IMR-90 (cell line): ENCODE measurements around the gene ANKRD11. TPM values are rescaled to one million over a fixed set of nuclear protein-coding genes. Genes with fewer than 3 reads are reported as not detected.

Experiments used
- ATAC-seq: fragments of 200-7000 bp; cut with Tn5 transposase; 2 replicates; pipeline ENCODE4 v1.9.1; 2020; ENCODE audit warnings: low read depth, mild to moderate bottlenecking, moderate library complexity
- BruUV-seq: library from RNA; stranded (reverse); fragments of 400-500 nt; replicated peaks from 2 replicates; lab custom pipeline; 2021; lab: Mats Ljungman, UMichigan
- CTCF ChIA-PET: fragments of 300-600 bp; formaldehyde crosslinking; extraction: SDS; loops from one replicate; lab custom pipeline; 2021; ENCODE audit warnings: antibody characterized with exemption; lab: Yijun Ruan, JAX
- POLR2A ChIA-PET: fragments of 300-600 bp; sonication (Branson Sonifier 250); formaldehyde crosslinking; loops from one replicate; lab custom pipeline; 2022; ENCODE audit warnings: antibody characterized with exemption; ENCODE audit not compliant: unreplicated experiment; lab: Charles Lee
- DNase-seq: peaks from one replicate; pipeline ENCODE4 v3.0.0; 2013
- H2AFZ ChIP-seq: replicated peaks from 2 replicates; pipeline ENCODE3; 2013; ENCODE audit warnings: low read length, mild to moderate bottlenecking; ENCODE audit not compliant: poor library complexity
- H2AK5ac ChIP-seq: 2 replicates; pipeline ENCODE4 v1.6.1; 2013; ENCODE audit warnings: low read depth, low read length, inconsistent platforms
- H2AK9ac ChIP-seq: replicated peaks from 2 replicates; pipeline ENCODE3; 2013; ENCODE audit warnings: mild to moderate bottlenecking, low read depth, low read length, moderate library complexity; ENCODE audit not compliant: poor library complexity
- H2BK120ac ChIP-seq: 2 replicates; pipeline ENCODE4 v1.6.1; 2013; ENCODE audit warnings: low read depth, low read length, inconsistent platforms
- H2BK15ac ChIP-seq: 3 replicates; pipeline ENCODE4 v1.6.1; 2013; ENCODE audit warnings: low read depth, low read length, inconsistent platforms
- H2BK20ac ChIP-seq: 2 replicates; pipeline ENCODE4 v1.6.1; 2013; ENCODE audit warnings: low read depth, mild to moderate bottlenecking, inconsistent platforms, low read length, moderate library complexity
- H2BK5ac ChIP-seq: 2 replicates; pipeline ENCODE4 v1.6.1; 2013; ENCODE audit warnings: mild to moderate bottlenecking, low read depth, low read length, inconsistent platforms; ENCODE audit not compliant: poor library complexity, severe bottlenecking
- H3K14ac ChIP-seq: replicated peaks from 2 replicates; pipeline ENCODE4 v1.6.1; 2013; ENCODE audit warnings: low read depth, low read length, inconsistent platforms
- H3K18ac ChIP-seq: 2 replicates; pipeline ENCODE4 v1.6.1; 2013; ENCODE audit warnings: low read depth, low read length, control low read depth
- H3K23ac ChIP-seq: 2 replicates; pipeline ENCODE4 v1.6.1; 2013; ENCODE audit warnings: low read depth, low read length, inconsistent platforms
- H3K27ac ChIP-seq: 2 replicates; pipeline ENCODE4 v1.5.1; 2013; ENCODE audit warnings: mild to moderate bottlenecking, control low read depth, low read length; ENCODE audit not compliant: insufficient read depth
- H3K27me3 ChIP-seq: 2 replicates; pipeline ENCODE4 v1.6.1; 2013; ENCODE audit warnings: low read length; ENCODE audit not compliant: control insufficient read depth, insufficient read depth
- H3K36me3 ChIP-seq: 2 replicates; pipeline ENCODE4 v1.6.1; 2013; ENCODE audit warnings: low read length, mixed read lengths; ENCODE audit not compliant: control insufficient read depth, insufficient read depth
- H3K4ac ChIP-seq: 2 replicates; pipeline ENCODE4 v1.6.1; 2013; ENCODE audit warnings: low read depth, low read length, inconsistent platforms
- H3K4me1 ChIP-seq: 2 replicates; pipeline ENCODE4 v1.6.1; 2013; ENCODE audit warnings: low read length, mixed read lengths; ENCODE audit not compliant: control insufficient read depth, insufficient read depth
- H3K4me2 ChIP-seq: 2 replicates; pipeline ENCODE4 v1.6.1; 2013; ENCODE audit warnings: low read depth, mild to moderate bottlenecking, control low read depth, low read length, moderate library complexity
- H3K4me3 ChIP-seq: 2 replicates; pipeline ENCODE4 v1.5.1; 2013; ENCODE audit warnings: low read depth, mild to moderate bottlenecking, control low read depth, low read length, moderate library complexity; ENCODE audit not compliant: insufficient read depth
- H3K56ac ChIP-seq: 2 replicates; pipeline ENCODE4 v1.6.1; 2013; ENCODE audit warnings: low read length, inconsistent platforms; ENCODE audit not compliant: insufficient read depth; ENCODE audit errors: extremely low read depth
- H3K79me1 ChIP-seq, 2 experiments: 2 replicates each; pipeline ENCODE4 v1.6.1; 2013; ENCODE audit warnings: low read length in 2 of 2, inconsistent platforms in 1 of 2, low read depth in 1 of 2
- H3K9ac ChIP-seq: 2 replicates; pipeline ENCODE4 v1.6.1; 2013; ENCODE audit warnings: low read depth, low read length, control low read depth
- H3K9me1 ChIP-seq: 2 replicates; pipeline ENCODE4 v1.6.1; 2013; ENCODE audit warnings: low read length, inconsistent platforms; ENCODE audit not compliant: insufficient read depth
- H3K9me3 ChIP-seq: 2 replicates; pipeline ENCODE4 v1.6.1; 2013; ENCODE audit warnings: low read length; ENCODE audit not compliant: control insufficient read depth, insufficient read depth
- H4K20me1 ChIP-seq: 2 replicates; pipeline ENCODE4 v1.6.1; 2013; ENCODE audit warnings: low read length, inconsistent platforms; ENCODE audit not compliant: insufficient read depth
- H4K5ac ChIP-seq: 2 replicates; pipeline ENCODE4 v1.6.1; 2013; ENCODE audit warnings: mild to moderate bottlenecking, low read depth, low read length, control low read depth
- H4K8ac ChIP-seq, 2 experiments: 2 replicates each; pipeline ENCODE4 v1.6.1; 2013; ENCODE audit warnings: low read depth in 2 of 2, low read length in 2 of 2, control low read depth in 1 of 2, inconsistent platforms in 1 of 2
- H4K91ac ChIP-seq: 2 replicates; pipeline ENCODE4 v1.6.1; 2013; ENCODE audit warnings: low read depth, low read length, inconsistent platforms; ENCODE audit not compliant: insufficient read depth
- CEBPB ChIP-seq: IDR thresholded peaks from 2 replicates; pipeline ENCODE4 v1.6.1; 2012; ENCODE audit warnings: low read depth, low read length, improper control_type of control experiment
- CHD1 ChIP-seq: IDR thresholded peaks from 2 replicates; pipeline ENCODE4 v1.6.1; 2012; ENCODE audit warnings: low read depth, low read length, improper control_type of control experiment
- FOS ChIP-seq: fragments of 150-350 bp; IDR thresholded peaks from 2 replicates; pipeline ENCODE4 v1.6.1; 2016; ENCODE audit warnings: low read depth, low read length
- MAZ ChIP-seq: IDR thresholded peaks from 2 replicates; pipeline ENCODE4 v1.6.1; 2012; ENCODE audit warnings: low read depth, mild to moderate bottlenecking, low read length, improper control_type of control experiment, moderate library complexity, borderline replicate concordance
- MXI1 ChIP-seq: IDR thresholded peaks from 2 replicates; pipeline ENCODE4 v1.6.1; 2012; ENCODE audit warnings: low read depth, mild to moderate bottlenecking, low read length, moderate library complexity, borderline replicate concordance
- NFE2L2 ChIP-seq: fragments of 150-350 bp; IDR thresholded peaks from 2 replicates; pipeline ENCODE4 v1.6.1; 2016; ENCODE audit warnings: low read depth, mild to moderate bottlenecking, low read length
- RAD21 ChIP-seq: IDR thresholded peaks from 2 replicates; pipeline ENCODE4 v1.6.1; 2012; ENCODE audit warnings: low read length, improper control_type of control experiment
- RCOR1 ChIP-seq: IDR thresholded peaks from 2 replicates; pipeline ENCODE4 v1.6.1; 2012; ENCODE audit warnings: mild to moderate bottlenecking, low read length, improper control_type of control experiment; ENCODE audit not compliant: insufficient replicate concordance
- RFX5 ChIP-seq: IDR thresholded peaks from 2 replicates; pipeline ENCODE4 v1.8.0; 2012; ENCODE audit warnings: low read depth, mild to moderate bottlenecking, low read length, moderate library complexity
- SMC3 ChIP-seq: fragments of 150-350 bp; IDR thresholded peaks from 2 replicates; pipeline ENCODE4 v1.6.1; 2016; ENCODE audit warnings: low read depth, mild to moderate bottlenecking, antibody characterized with exemption, low read length, moderate library complexity
- WGBS, 2 experiments: methylation state at CpG; one replicate each; pipeline versions ENCODE4 v1.1.5 to v1.1.7; 2013; ENCODE audit warnings: missing lambda C conversion rate in 2 of 2; ENCODE audit not compliant: insufficient read length in 1 of 2; ENCODE audit errors: extremely low coverage in 2 of 2; 5-methylcytosine and 5-hydroxymethylcytosine counted together
- dilution Hi-C: fragments of 300-500 bp; cut with HindIII; formaldehyde crosslinking; loops from one replicate; pipeline ENCODE4 v1.14.3; 2018; ENCODE audit warnings: low sequenced_read_pairs; ENCODE audit not compliant: unreplicated experiment
- in situ Hi-C: fragments of 300-500 bp; cut with MboI; formaldehyde crosslinking; loops from 3 replicates; pipeline ENCODE4 v1.14.3; 2019; ENCODE audit warnings: low sequenced_read_pairs, inconsistent platforms, mixed read lengths
- intact Hi-C: fragments of 100-400 bp; cut with micrococcal nuclease; formaldehyde crosslinking; loops from 2 replicates; pipeline ENCODE4 v1.10.0; 2022
- polyA plus RNA-seq, 3 experiments: library from polyadenylated mRNA; depleted of rRNA; stranded (reverse); fragments of >200 nt; gene quantifications; 2 replicates each; pipeline ENCODE4 v1.2.3, GENCODE V29; 2012; ENCODE audit warnings: low replicate concordance in 1 of 3
- total RNA-seq: library from RNA; depleted of rRNA; stranded (reverse); fragments of >200 nt; gene quantifications from 2 replicates; pipeline ENCODE4 v1.2.3, GENCODE V29; 2012
- TF ChIP-seq, protein P1 (sequence below): conservative IDR thresholded peaks from 2 replicates; pipeline ENCODE4 v1.5.1; 2012; ENCODE audit warnings: mild to moderate bottlenecking, low read depth, low read length, improper control_type of control experiment
- TF ChIP-seq, protein P2 (sequence below): fragments of 150-350 bp; IDR thresholded peaks from 2 replicates; pipeline ENCODE4 v1.6.1; 2016; ENCODE audit warnings: low read depth, mild to moderate bottlenecking, low read length, moderate library complexity, borderline replicate concordance
- TF ChIP-seq, protein P3 (sequence below): fragments of 150-350 bp; IDR thresholded peaks from 2 replicates; pipeline ENCODE4 v1.6.1; 2017; ENCODE audit warnings: mild to moderate bottlenecking, antibody characterized with exemption, low read length, low read depth

The ANKRD11 gene
- total and polyA plus RNA-seq, 2 of the 4 experiments (the other 2 are of a cell fraction): 46.8 to 71.9 TPM

DNA sequence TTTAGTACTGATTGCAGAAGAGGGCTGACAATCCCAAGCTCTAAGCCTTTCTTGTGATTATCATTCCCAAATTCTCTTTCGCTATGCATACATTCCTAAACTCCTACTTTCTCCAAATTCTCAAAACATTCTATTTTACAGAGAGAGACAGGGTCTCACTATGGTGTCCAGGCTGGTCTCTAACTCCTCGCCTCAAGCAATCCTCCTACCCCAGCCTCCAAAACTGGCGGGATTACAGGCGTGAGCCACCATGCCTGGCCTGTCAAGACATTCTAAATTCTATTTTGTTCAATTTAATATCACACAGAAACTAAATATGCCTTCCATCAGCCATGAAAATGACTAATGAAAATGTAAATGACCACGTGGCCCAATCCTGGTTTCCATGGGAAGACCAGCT lies 39.8 kb downstream of the ANKRD11 start:
- Histone ChIP-seq H3K36me3 (no peaks in the 10 kb centered on the region), H2BK20ac (no peak overlapping the region), H2AK9ac (no peak overlapping the region), H3K18ac (no peak overlapping the region), H2BK120ac (no peak overlapping the region), H3K9me3 (no peaks in the 10 kb centered on the region), H4K5ac (no peak overlapping the region), H2AK5ac (no peak overlapping the region), H4K20me1 (peaks cover 96% of the 10 kb centered on the region), H3K23ac (no peak overlapping the region), H3K9ac (no peak overlapping the region), H2AFZ (no peak overlapping the region), H3K27ac (no peak overlapping the region), H3K4me1 (peaks cover 34% of the 10 kb centered on the region), H3K9me1 (peaks cover 54% of the 10 kb centered on the region), H3K4ac (no peak overlapping the region), H3K4me2 (no peak overlapping the region), H3K4me3 (no peak overlapping the region), H3K27me3 (no peaks in the 10 kb centered on the region), H4K91ac (no peak overlapping the region), H3K56ac (no peak overlapping the region), H2BK15ac (no peak overlapping the region), H3K14ac (no peak overlapping the region), H2BK5ac (no peak overlapping the region), H4K8ac (no peak overlapping the region), H3K79me1 (peaks cover 0 to 73% of the 10 kb centered on the region in 2 experiments; a peak in 2 of 4 replicates)
- ATAC-seq (no peak), DNase-seq (no peak)
- in situ Hi-C loops: no loop called here
- no TSS peak for BruUV-seq
- intact Hi-C loops: no loop called here
- dilution Hi-C loops: no loop called here
- ChIA-PET CTCF (no interaction called here), POLR2A (no interaction called here)
- 100% methylated on average over 1 of the region's 5 CpGs for WGBS, 2 experiments
- TF ChIP-seq SMC3: no peak
- TF ChIP-seq, protein P1, sequence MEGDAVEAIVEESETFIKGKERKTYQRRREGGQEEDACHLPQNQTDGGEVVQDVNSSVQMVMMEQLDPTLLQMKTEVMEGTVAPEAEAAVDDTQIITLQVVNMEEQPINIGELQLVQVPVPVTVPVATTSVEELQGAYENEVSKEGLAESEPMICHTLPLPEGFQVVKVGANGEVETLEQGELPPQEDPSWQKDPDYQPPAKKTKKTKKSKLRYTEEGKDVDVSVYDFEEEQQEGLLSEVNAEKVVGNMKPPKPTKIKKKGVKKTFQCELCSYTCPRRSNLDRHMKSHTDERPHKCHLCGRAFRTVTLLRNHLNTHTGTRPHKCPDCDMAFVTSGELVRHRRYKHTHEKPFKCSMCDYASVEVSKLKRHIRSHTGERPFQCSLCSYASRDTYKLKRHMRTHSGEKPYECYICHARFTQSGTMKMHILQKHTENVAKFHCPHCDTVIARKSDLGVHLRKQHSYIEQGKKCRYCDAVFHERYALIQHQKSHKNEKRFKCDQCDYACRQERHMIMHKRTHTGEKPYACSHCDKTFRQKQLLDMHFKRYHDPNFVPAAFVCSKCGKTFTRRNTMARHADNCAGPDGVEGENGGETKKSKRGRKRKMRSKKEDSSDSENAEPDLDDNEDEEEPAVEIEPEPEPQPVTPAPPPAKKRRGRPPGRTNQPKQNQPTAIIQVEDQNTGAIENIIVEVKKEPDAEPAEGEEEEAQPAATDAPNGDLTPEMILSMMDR: no peak
- TF ChIP-seq CEBPB: no peak
- TF ChIP-seq, protein P2, sequence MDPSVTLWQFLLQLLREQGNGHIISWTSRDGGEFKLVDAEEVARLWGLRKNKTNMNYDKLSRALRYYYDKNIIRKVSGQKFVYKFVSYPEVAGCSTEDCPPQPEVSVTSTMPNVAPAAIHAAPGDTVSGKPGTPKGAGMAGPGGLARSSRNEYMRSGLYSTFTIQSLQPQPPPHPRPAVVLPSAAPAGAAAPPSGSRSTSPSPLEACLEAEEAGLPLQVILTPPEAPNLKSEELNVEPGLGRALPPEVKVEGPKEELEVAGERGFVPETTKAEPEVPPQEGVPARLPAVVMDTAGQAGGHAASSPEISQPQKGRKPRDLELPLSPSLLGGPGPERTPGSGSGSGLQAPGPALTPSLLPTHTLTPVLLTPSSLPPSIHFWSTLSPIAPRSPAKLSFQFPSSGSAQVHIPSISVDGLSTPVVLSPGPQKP: no peak
- TF ChIP-seq MXI1: no peak
- TF ChIP-seq RCOR1: no peak
- TF ChIP-seq MAZ: no peak
- TF ChIP-seq, protein P3, sequence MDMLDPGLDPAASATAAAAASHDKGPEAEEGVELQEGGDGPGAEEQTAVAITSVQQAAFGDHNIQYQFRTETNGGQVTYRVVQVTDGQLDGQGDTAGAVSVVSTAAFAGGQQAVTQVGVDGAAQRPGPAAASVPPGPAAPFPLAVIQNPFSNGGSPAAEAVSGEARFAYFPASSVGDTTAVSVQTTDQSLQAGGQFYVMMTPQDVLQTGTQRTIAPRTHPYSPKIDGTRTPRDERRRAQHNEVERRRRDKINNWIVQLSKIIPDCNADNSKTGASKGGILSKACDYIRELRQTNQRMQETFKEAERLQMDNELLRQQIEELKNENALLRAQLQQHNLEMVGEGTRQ: no peak
- no peak for TF ChIP-seq RAD21
- no peak for TF ChIP-seq CHD1
- no peak for TF ChIP-seq NFE2L2
- TF ChIP-seq RFX5: no peak
- no peak for TF ChIP-seq FOS
